Upper lobe of left lung (tissue), 4 donors: ENCODE data around the gene AFTPH.

Experiments used
- CTCF ChIP-seq, 6 experiments: fragments of 450-650 bp in 4 of 6; fragments of 200-600 bp in 2 of 6; sonication (generic) in 2 of 6; IDR thresholded peaks; one replicate each; pipeline ENCODE4 v1.5.1; 2016 to 2019; ENCODE audit warnings: antibody characterized with exemption in 6 of 6
- EP300 ChIP-seq, 4 donors: sonication (generic); formaldehyde crosslinking; IDR thresholded peaks; one replicate each; pipeline ENCODE4 v1.5.1; 2017; ENCODE audit warnings: antibody characterized with exemption in 4 of 4, control low read depth in 2 of 4
- POLR2A ChIP-seq, 4 donors: fragments of 450-650 bp; IDR thresholded peaks; one replicate each; pipeline ENCODE4 v1.5.1; 2016 to 2017; ENCODE audit warnings: antibody characterized with exemption in 4 of 4, mild to moderate bottlenecking in 2 of 4
- POLR2AphosphoS5 ChIP-seq, 2 donors: sonication (generic); formaldehyde crosslinking; IDR thresholded peaks; one replicate each; pipeline ENCODE4 v1.5.1; 2017; ENCODE audit warnings: antibody characterized with exemption in 2 of 2

DNA sequence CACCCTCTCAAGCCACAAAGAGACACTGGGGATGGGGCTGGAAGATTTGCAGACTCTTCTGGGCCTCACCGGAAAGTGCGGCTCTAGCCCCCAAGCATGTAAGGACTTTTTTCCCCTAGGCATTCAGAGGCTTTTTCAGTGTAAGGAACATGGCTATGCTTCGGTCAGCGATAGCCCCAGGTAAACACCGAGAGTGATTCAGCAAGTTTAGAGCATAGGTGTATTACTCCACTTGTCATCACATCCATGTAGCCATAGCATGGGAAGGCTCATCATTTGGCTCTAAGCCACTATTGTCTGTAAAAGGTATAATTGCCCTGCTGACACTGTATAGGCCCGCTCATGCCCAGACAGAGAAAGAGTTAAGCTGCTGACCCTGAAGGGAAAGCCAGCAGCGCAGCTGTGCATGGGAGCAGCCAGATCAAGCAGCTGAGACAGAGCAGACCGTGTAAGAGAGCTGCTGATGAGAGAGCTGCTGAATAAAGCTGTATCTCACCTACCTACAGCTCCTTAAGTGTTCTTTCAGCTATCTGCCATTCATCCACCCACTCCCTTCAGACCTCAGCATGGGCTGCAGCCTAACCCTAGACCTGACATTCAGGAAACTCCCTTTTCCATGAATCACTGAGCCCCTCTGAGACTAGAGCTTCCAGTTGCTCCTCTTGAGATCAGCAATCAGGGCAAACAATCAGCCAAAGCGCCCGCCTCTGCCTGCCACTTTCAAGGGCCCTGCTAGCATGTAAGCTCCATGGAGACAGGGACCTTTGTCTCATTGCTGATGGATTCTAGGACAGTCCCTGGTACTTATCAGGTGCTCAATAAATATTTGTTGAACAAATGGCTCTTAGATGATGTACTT, 44.6 kb upstream of the AFTPH start:
- TF ChIP-seq CTCF (IDR thresholded peaks at IDR 0.05) (no peak), EP300 (IDR thresholded peaks at IDR 0.05) (no peak), POLR2A (IDR thresholded peaks at IDR 0.05) (no peak), POLR2AphosphoS5 (IDR thresholded peaks at IDR 0.05) (no peak)
